Right kidney (tissue), 9 donors: ENCODE results near the gene TRPC4.

Experiments
- DNase-seq: peaks from one replicate; pipeline ENCODE4 v3.0.0-alpha.2; 2016
- long read RNA-seq, 8 donors: transcript quantifications; one replicate each; lab custom pipeline, GENCODE V29; 2026

Gene TRPC4
- long read RNA-seq, donor 1, full-length matches to known transcripts: 1 of 1 reads
- long read RNA-seq, donor 1, partial matches to known transcripts: 0 of 1 reads
- long read RNA-seq, donor 1, other reads (novel, unspliced or antisense): 0 of 1 reads
- long read RNA-seq, donor 2: 0 reads
- long read RNA-seq, donor 3: 0 reads
- long read RNA-seq, donor 4: 0 reads
- long read RNA-seq, donor 5: 0 reads
- long read RNA-seq, donor 6, full-length matches to known transcripts: 1 of 1 reads
- long read RNA-seq, donor 6, partial matches to known transcripts: 0 of 1 reads
- long read RNA-seq, donor 6, other reads (novel, unspliced or antisense): 0 of 1 reads
- long read RNA-seq, donor 7, full-length matches to known transcripts: 1 of 1 reads
- long read RNA-seq, donor 7, partial matches to known transcripts: 0 of 1 reads
- long read RNA-seq, donor 7, other reads (novel, unspliced or antisense): 0 of 1 reads
- long read RNA-seq, donor 8: 0 reads

GRCh38 chr13:37869756-37870488, at the start of gene TRPC4:
Gene TRPC4, minus strand, starts transcription at chr13:37869772. Its CDS starts 86,439 bp downstream, at chr13:37783333.
- peak; percentile 77 for DNase-seq

- DNase-seq: no peak
Observed at GRCh38 chr13:37918751-37919150, 49.2 kb upstream of the TRPC4 start.

- no peak for DNase-seq
Observed at GRCh38 chr13:37918116-37918714, 48.6 kb upstream of the TRPC4 start.

- DNase-seq: no peak
Observed at GRCh38 chr13:37914781-37915391, 45.3 kb upstream of the TRPC4 start.

- DNase-seq: no peak
Observed at GRCh38 chr13:37910790-37911189, 41.2 kb upstream of the TRPC4 start.

GRCh38 chr13:37906880-37907279, 37.3 kb upstream of the TRPC4 start:
- DNase-seq: no peak

GRCh38 chr13:37905736-37906135, 36.2 kb upstream of the TRPC4 start:
- DNase-seq: no peak

- DNase-seq: no peak
Observed at GRCh38 chr13:37899753-37900152, 30.2 kb upstream of the TRPC4 start.

GRCh38 chr13:37893321-37893720, 23.7 kb upstream of the TRPC4 start:
- no peak for DNase-seq

- DNase-seq: no peak
Observed at GRCh38 chr13:37889820-37890219, 20.2 kb upstream of the TRPC4 start.

GRCh38 chr13:37889102-37889501, 19.5 kb upstream of the TRPC4 start:
- no peak for DNase-seq

- DNase-seq: no peak
Observed at GRCh38 chr13:37886879-37887278, 17.3 kb upstream of the TRPC4 start.

GRCh38 chr13:37884674-37885073, 15.1 kb upstream of the TRPC4 start:
- DNase-seq: no peak

GRCh38 chr13:37884026-37884425, 14.5 kb upstream of the TRPC4 start:
- DNase-seq: no peak

- DNase-seq: no peak
Observed at GRCh38 chr13:37878921-37879320, 9.3 kb upstream of the TRPC4 start.

GRCh38 chr13:37878496-37878895, 8.9 kb upstream of the TRPC4 start:
- no peak for DNase-seq

- DNase-seq: no peak
Observed at GRCh38 chr13:37870895-37871550, 1.5 kb upstream of the TRPC4 start.

- DNase-seq: no peak
Observed at GRCh38 chr13:37870489-37870845, 895 bp upstream of the TRPC4 start.

GRCh38 chr13:37869506-37869755, 141 bp downstream of the TRPC4 start:
- DNase-seq: peak; percentile 71

- peak; percentile 60 for DNase-seq
Observed at GRCh38 chr13:37868691-37869505, 674 bp downstream of the TRPC4 start.

GRCh38 chr13:37863708-37864107, 5.9 kb downstream of the TRPC4 start:
- DNase-seq: no peak

GRCh38 chr13:37835392-37835791, 34.2 kb downstream of the TRPC4 start:
- DNase-seq: no peak
